ENCODE data around the gene TRIM7. TPM values are rescaled to one million over a fixed set of nuclear protein-coding genes. Genes with fewer than 3 reads are reported as not detected.

TRIM7 gene
- total RNA-seq, 1 experiment from 2014 or later = not detected

- Histone ChIP-seq H3K4me1 (ENCODE audit: insufficient read depth, low read length, poor library complexity, severe bottlenecking) (no peaks in the 10 kb centered on the region), H3K36me3 (ENCODE audit: insufficient read depth, low read length, poor library complexity, severe bottlenecking) (no peaks in the 10 kb centered on the region), H3K27ac (ENCODE audit: low read depth, low read length, poor library complexity, severe bottlenecking) (no peak overlapping the region), H3K27me3 (replicated peaks; ENCODE audit: insufficient read depth, low read depth, low read length, poor library complexity) (peaks cover 27% of the 10 kb centered on the region), H3K4me3 (ENCODE audit: low read depth, low read length, poor library complexity, severe bottlenecking) (no peak overlapping the region), H3K9me3 (ENCODE audit: low read depth, low read length, poor library complexity, severe bottlenecking) (no peaks in the 10 kb centered on the region)
- no TSS peak for BruUV-seq (replicated peaks)
- CTCF ChIA-PET = no interaction called here
- POLR2A ChIA-PET (ENCODE audit: low non-redundant PET) = no interaction called here
- DNase-seq (ENCODE audit: low spot score) = no peak
- TF ChIP-seq, protein P1, sequence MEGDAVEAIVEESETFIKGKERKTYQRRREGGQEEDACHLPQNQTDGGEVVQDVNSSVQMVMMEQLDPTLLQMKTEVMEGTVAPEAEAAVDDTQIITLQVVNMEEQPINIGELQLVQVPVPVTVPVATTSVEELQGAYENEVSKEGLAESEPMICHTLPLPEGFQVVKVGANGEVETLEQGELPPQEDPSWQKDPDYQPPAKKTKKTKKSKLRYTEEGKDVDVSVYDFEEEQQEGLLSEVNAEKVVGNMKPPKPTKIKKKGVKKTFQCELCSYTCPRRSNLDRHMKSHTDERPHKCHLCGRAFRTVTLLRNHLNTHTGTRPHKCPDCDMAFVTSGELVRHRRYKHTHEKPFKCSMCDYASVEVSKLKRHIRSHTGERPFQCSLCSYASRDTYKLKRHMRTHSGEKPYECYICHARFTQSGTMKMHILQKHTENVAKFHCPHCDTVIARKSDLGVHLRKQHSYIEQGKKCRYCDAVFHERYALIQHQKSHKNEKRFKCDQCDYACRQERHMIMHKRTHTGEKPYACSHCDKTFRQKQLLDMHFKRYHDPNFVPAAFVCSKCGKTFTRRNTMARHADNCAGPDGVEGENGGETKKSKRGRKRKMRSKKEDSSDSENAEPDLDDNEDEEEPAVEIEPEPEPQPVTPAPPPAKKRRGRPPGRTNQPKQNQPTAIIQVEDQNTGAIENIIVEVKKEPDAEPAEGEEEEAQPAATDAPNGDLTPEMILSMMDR (conservative IDR thresholded peaks at IDR 0.05; ENCODE audit: low read depth, low read length) = no peak
- TF ChIP-seq EZH2 (IDR thresholded peaks at IDR 0.05; ENCODE audit: borderline replicate concordance, low read depth, low read length, poor library complexity, severe bottlenecking) = no peak
- intact Hi-C loops (cut with micrococcal nuclease; ENCODE audit: unreplicated experiment) = no loop called here
Observed at GRCh38 chr5:181145133-181145532, 59.9 kb downstream of the TRIM7 start.

Small RNAs within 50 kb of the gene (microRNA-seq; reads per million reads assigned to microRNA genes)
- gene MIR4638 = 1.9 reads per million

Other genes starting within 250 kb of the TRIM7 start
- not detected in 2 replicates for gene BTNL3, start 216.3 kb downstream of the TRIM7 start, total RNA-seq (2021)
- not detected in 2 replicates for gene BTNL9, start 164.9 kb downstream of the TRIM7 start, total RNA-seq (2021)
- gene OR2V1, start 74.0 kb downstream of the TRIM7 start, total RNA-seq (2021) = not detected in 2 replicates
- not detected in 2 replicates for gene OR2V2, start 57.6 kb downstream of the TRIM7 start, total RNA-seq (2021)
- gene TRIM41, start 18.1 kb upstream of the TRIM7 start, total RNA-seq (2021) = 24.2 and 24.6 TPM in 2 replicates
- 1,719 and 1,726 TPM in 2 replicates for gene RACK1, start 38.7 kb upstream of the TRIM7 start, total RNA-seq (2021)
- gene TRIM52, start 55.9 kb upstream of the TRIM7 start, total RNA-seq (2021) = 7.3 and 7.9 TPM in 2 replicates
- gene OR4F3, start 162.1 kb upstream of the TRIM7 start, total RNA-seq (2021) = not detected in 2 replicates